ENCODE measurements around the gene N4BP2. TPM values are rescaled to one million over a fixed set of nuclear protein-coding genes. Genes with fewer than 3 reads are reported as not detected.
A peak's percentile ranks its signal among the peaks of the same experiment; 100 is the strongest.

The N4BP2 gene
- total RNA-seq, 1 experiment from 2014 or later, result 20.7 TPM

DNA sequence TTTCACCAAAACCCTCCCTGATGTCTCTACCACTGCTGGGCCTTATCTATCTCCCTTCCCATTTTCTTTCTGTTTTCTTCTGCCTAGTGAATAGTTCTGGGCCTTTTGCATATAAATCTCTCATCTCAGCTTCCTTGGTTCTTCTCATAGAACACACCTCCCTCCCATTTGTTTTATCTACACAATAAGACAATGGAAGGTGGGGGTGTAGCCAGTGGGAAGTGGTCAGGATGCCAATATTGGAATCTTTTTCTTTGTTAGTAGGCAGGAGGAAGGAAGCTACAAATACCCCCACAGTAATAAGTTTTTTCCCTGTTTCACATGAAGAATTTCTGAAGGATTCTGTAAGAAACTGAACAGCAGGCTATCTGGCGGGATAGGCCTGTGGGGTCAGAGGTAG is 109.3 kb downstream of the N4BP2 start:
- H3K4me2 ChIP-seq (ENCODE audit: low read depth, low read length, poor library complexity, severe bottlenecking), result no peak overlapping the region
- no peak overlapping the region for H3K9ac ChIP-seq (ENCODE audit: low read length)
- no peak overlapping the region for H3K4me3 ChIP-seq (ENCODE audit: low read length)
- no peaks in the 10 kb centered on the region for H3K27me3 ChIP-seq (ENCODE audit: low read length)
- no peaks in the 10 kb centered on the region for H3K79me2 ChIP-seq (ENCODE audit: low read length)
- peaks cover 3% of the 10 kb centered on the region; the same call in 1 of the 2 replicates for H3K9me3 ChIP-seq (ENCODE audit: low read length)
- no peak for DNase-seq
- H3K4me1 ChIP-seq (ENCODE audit: low read length), result no peaks in the 10 kb centered on the region
- no peak overlapping the region for H2AFZ ChIP-seq (ENCODE audit: low read length)
- no peaks in the 10 kb centered on the region for H4K20me1 ChIP-seq (ENCODE audit: insufficient read depth, low read depth, low read length)
- no peak overlapping the region for H3K27ac ChIP-seq (ENCODE audit: low read length)
- H3K36me3 ChIP-seq (ENCODE audit: insufficient read depth, low read length), result 0 out of 2 replicates have a peak, but pooled peaks cover 3% of the 10 kb centered on the region
- no peaks in the 10 kb centered on the region for H3K9me2 ChIP-seq (replicated peaks; ENCODE audit: insufficient read depth, low read length)

DNA sequence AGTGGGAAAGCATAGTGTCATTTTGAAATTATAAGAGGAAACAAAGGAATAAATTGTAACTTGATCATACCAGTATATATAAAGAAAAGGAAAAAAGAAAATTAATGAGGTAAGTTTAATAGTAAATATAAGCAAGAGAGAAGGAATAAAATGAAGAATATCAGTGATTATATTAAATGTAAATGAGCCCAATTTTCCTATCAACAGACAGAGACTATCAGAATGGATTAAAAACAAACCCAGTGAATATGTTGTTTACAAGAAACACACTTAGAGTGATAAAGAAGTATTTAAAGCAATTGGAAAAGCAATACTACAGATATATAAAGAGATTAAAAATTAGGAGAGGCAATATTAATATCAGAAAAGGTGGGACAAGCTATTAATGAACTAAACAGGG is 111.4 kb downstream of the N4BP2 start:
- Histone ChIP-seq H3K9me3 (ENCODE audit: low read length) (peaks cover 3% of the 10 kb centered on the region; the same call in 1 of the 2 replicates), H3K27ac (ENCODE audit: low read length) (no peak overlapping the region), H3K9me2 (replicated peaks; ENCODE audit: insufficient read depth, low read length) (no peaks in the 10 kb centered on the region), H2AFZ (ENCODE audit: low read length) (no peak overlapping the region), H3K79me2 (ENCODE audit: low read length) (no peaks in the 10 kb centered on the region), H3K4me2 (ENCODE audit: low read depth, low read length, poor library complexity, severe bottlenecking) (no peak overlapping the region), H4K20me1 (ENCODE audit: insufficient read depth, low read depth, low read length) (no peaks in the 10 kb centered on the region), H3K9ac (ENCODE audit: low read length) (no peak overlapping the region), H3K4me1 (ENCODE audit: low read length) (peaks cover 2% of the 10 kb centered on the region), H3K27me3 (ENCODE audit: low read length) (no peaks in the 10 kb centered on the region), H3K4me3 (ENCODE audit: low read length) (no peak overlapping the region), H3K36me3 (ENCODE audit: insufficient read depth, low read length) (0 out of 2 replicates have a peak, but pooled peaks cover 3% of the 10 kb centered on the region)
- no peak for DNase-seq

DNA sequence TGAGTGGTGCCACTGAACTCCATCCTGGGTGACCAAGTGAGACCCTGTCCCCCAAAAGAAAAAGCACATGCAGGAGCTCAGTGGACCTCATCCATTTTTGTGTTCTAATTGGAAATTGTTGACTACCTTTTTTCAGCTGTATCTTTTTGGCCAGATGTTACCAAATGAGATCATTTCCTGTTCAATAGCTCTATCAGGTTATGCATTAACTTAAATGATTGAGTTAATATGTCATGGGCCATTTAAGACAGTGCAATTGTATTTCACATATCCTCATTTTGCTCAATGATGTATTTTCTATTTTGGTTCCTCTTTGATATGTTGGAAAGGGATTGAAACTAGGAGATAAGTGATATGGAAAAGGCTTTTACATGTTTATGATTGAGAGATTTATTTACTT is 113.9 kb downstream of the N4BP2 start:
- no peak overlapping the region for H3K4me3 ChIP-seq (ENCODE audit: low read length)
- peaks cover 13% of the 10 kb centered on the region for H3K4me1 ChIP-seq (ENCODE audit: low read length)
- DNase-seq, result no peak
- peaks cover 3% of the 10 kb centered on the region; the same call in 1 of the 2 replicates for H3K9me3 ChIP-seq (ENCODE audit: low read length)
- 0 out of 2 replicates have a peak, but pooled peaks cover 3% of the 10 kb centered on the region for H3K36me3 ChIP-seq (ENCODE audit: insufficient read depth, low read length)
- no peak overlapping the region for H3K27ac ChIP-seq (ENCODE audit: low read length)
- no peaks in the 10 kb centered on the region for H3K79me2 ChIP-seq (ENCODE audit: low read length)
- no peaks in the 10 kb centered on the region for H4K20me1 ChIP-seq (ENCODE audit: insufficient read depth, low read depth, low read length)
- H3K4me2 ChIP-seq (ENCODE audit: low read depth, low read length, poor library complexity, severe bottlenecking), result no peak overlapping the region
- no peaks in the 10 kb centered on the region for H3K27me3 ChIP-seq (ENCODE audit: low read length)
- no peak overlapping the region for H2AFZ ChIP-seq (ENCODE audit: low read length)
- no peak overlapping the region for H3K9ac ChIP-seq (ENCODE audit: low read length)
- H3K9me2 ChIP-seq (replicated peaks; ENCODE audit: insufficient read depth, low read length), result no peaks in the 10 kb centered on the region

DNA sequence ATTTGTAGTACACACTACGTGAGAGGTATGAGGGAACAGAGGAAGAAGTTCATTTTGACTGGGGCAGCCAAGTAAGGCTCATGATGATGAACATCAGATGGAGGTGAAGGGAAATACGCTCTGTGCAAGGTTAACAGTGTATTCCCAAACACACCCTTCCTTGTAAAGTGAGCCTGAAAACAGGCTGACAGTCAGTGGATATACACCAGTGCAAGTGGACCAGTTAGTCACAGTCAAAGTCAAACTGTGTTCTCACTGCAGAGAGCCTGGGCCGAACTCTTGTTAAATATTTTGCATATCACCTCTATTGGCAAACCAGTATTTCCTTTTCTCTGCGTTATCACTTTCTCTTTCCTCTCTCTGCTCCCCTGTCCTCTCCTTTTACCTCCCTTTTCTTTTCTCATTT is 116.8 kb downstream of the N4BP2 start:
- Histone ChIP-seq H3K9me3 (ENCODE audit: low read length) (no peaks in the 10 kb centered on the region), H3K79me2 (ENCODE audit: low read length) (no peaks in the 10 kb centered on the region), H3K4me1 (ENCODE audit: low read length) (peaks cover 15% of the 10 kb centered on the region), H3K27me3 (ENCODE audit: low read length) (no peaks in the 10 kb centered on the region), H3K36me3 (ENCODE audit: insufficient read depth, low read length) (no peaks in the 10 kb centered on the region), H4K20me1 (ENCODE audit: insufficient read depth, low read depth, low read length) (no peaks in the 10 kb centered on the region), H3K4me3 (ENCODE audit: low read length) (no peak overlapping the region), H3K4me2 (ENCODE audit: low read depth, low read length, poor library complexity, severe bottlenecking) (peak overlapping the region; percentile 51), H3K27ac (ENCODE audit: low read length) (no peak overlapping the region), H2AFZ (ENCODE audit: low read length) (no peak overlapping the region; the same call in 1 of the 2 replicates), H3K9ac (ENCODE audit: low read length) (no peak overlapping the region), H3K9me2 (replicated peaks; ENCODE audit: insufficient read depth, low read length) (no peaks in the 10 kb centered on the region)
- no peak for DNase-seq

DNA sequence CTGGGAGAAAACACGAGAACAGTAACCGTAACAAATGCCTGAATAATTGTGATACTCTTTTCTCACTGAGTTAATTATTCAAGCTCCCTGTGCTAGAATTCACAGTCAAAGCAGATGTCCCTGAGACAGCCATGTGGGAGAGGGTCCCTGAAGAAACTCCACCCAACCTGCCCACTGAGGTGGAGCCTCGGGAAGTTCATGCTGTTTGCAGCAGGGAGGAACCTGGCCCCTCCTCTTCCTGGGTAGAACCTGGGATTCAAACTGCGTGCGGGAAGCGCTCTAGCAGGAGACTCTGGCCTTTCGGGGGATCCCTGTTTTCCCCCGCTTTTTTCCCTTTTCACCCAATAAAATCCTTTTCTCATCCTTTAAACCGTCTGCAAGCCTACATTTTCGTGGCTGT is 120.0 kb downstream of the N4BP2 start:
- Histone ChIP-seq H3K36me3 (ENCODE audit: insufficient read depth, low read length) (no peaks in the 10 kb centered on the region), H3K79me2 (ENCODE audit: low read length) (no peaks in the 10 kb centered on the region), H3K9ac (ENCODE audit: low read length) (no peak overlapping the region), H3K4me2 (ENCODE audit: low read depth, low read length, poor library complexity, severe bottlenecking) (no peak overlapping the region), H3K4me3 (ENCODE audit: low read length) (no peak overlapping the region), H3K4me1 (ENCODE audit: low read length) (peaks cover 18% of the 10 kb centered on the region), H3K27ac (ENCODE audit: low read length) (no peak overlapping the region), H3K9me2 (replicated peaks; ENCODE audit: insufficient read depth, low read length) (no peaks in the 10 kb centered on the region), H2AFZ (ENCODE audit: low read length) (no peak overlapping the region), H3K9me3 (ENCODE audit: low read length) (no peaks in the 10 kb centered on the region), H4K20me1 (ENCODE audit: insufficient read depth, low read depth, low read length) (no peaks in the 10 kb centered on the region), H3K27me3 (ENCODE audit: low read length) (no peaks in the 10 kb centered on the region)
- DNase-seq, result no peak

DNA sequence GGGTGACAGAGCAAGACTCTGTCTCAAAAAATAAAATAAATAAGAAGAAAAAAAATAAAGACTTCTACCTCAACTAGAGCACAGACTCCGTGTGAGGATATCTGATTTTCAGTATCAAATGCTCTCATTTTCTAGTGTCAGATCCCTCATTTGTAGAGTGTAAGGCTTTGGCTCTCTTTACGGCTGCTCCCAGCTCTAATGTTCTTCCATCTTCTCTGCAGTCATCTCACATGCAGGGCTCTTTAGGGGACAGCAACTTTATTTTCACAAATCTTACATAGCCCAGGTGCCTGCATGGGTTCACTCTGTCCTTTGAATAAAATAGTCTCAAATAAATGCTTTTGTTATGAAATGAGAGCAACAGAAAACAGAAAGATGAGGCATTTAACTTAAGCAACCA is 120.9 kb downstream of the N4BP2 start:
- peaks cover 25% of the 10 kb centered on the region for H3K4me1 ChIP-seq (ENCODE audit: low read length)
- no peaks in the 10 kb centered on the region for H3K9me3 ChIP-seq (ENCODE audit: low read length)
- no peak overlapping the region for H3K9ac ChIP-seq (ENCODE audit: low read length)
- no peaks in the 10 kb centered on the region for H3K27me3 ChIP-seq (ENCODE audit: low read length)
- H4K20me1 ChIP-seq (ENCODE audit: insufficient read depth, low read depth, low read length), result no peaks in the 10 kb centered on the region
- no peaks in the 10 kb centered on the region for H3K36me3 ChIP-seq (ENCODE audit: insufficient read depth, low read length)
- no peaks in the 10 kb centered on the region for H3K9me2 ChIP-seq (replicated peaks; ENCODE audit: insufficient read depth, low read length)
- no peak overlapping the region for H2AFZ ChIP-seq (ENCODE audit: low read length)
- no peak for DNase-seq
- H3K79me2 ChIP-seq (ENCODE audit: low read length), result no peaks in the 10 kb centered on the region
- H3K27ac ChIP-seq (ENCODE audit: low read length), result no peak overlapping the region
- H3K4me2 ChIP-seq (ENCODE audit: low read depth, low read length, poor library complexity, severe bottlenecking), result no peak overlapping the region
- no peak overlapping the region for H3K4me3 ChIP-seq (ENCODE audit: low read length)

DNA sequence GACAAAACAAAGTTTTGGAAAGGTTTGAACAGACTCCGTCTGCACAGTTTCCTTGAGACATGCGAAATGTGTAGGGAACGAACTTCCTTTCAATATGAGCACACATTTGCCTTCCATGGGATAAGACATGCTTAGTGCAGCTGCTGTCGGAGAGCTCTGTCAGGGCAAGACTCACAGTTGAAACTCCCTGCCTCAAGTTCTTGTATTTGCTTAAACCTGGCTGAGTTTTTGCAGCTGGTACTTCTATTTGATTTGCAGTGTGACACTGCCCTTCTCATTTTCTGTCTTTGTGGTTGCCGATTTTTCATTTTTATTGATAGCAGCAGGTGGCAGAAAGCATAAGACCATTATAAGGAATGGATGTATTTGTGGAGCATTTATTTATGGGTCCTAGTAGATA is 122.0 kb downstream of the N4BP2 start:
- Histone ChIP-seq H3K9me2 (replicated peaks; ENCODE audit: insufficient read depth, low read length) (no peaks in the 10 kb centered on the region), H3K4me2 (ENCODE audit: low read depth, low read length, poor library complexity, severe bottlenecking) (no peak overlapping the region), H3K4me3 (ENCODE audit: low read length) (no peak overlapping the region), H3K27me3 (ENCODE audit: low read length) (no peaks in the 10 kb centered on the region), H3K4me1 (ENCODE audit: low read length) (peaks cover 19% of the 10 kb centered on the region), H3K79me2 (ENCODE audit: low read length) (no peaks in the 10 kb centered on the region), H3K9ac (ENCODE audit: low read length) (no peak overlapping the region), H4K20me1 (ENCODE audit: insufficient read depth, low read depth, low read length) (no peaks in the 10 kb centered on the region), H2AFZ (ENCODE audit: low read length) (no peak overlapping the region), H3K27ac (ENCODE audit: low read length) (no peak overlapping the region), H3K9me3 (ENCODE audit: low read length) (no peaks in the 10 kb centered on the region), H3K36me3 (ENCODE audit: insufficient read depth, low read length) (no peaks in the 10 kb centered on the region)
- no peak for DNase-seq

DNA sequence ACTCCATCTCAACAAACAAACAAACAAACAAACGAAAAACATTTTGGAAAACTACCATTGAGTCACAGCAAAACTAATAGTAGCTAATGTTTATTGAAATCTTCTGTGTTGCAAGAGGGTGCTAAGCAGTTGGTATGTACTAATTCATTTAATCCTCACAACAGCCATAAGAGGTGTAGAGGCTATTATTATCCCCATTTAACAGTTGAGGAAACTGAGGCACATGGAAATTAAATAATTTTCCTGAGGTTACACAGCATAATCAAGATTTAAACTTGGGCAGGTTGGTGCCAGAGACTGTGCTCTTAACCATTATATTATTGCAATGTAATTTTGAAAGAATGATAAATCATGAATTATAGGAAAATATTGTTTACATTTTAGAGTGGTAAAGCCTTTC is 122.7 kb downstream of the N4BP2 start:
- no peaks in the 10 kb centered on the region for H4K20me1 ChIP-seq (ENCODE audit: insufficient read depth, low read depth, low read length)
- no peaks in the 10 kb centered on the region for H3K9me2 ChIP-seq (replicated peaks; ENCODE audit: insufficient read depth, low read length)
- no peaks in the 10 kb centered on the region for H3K27me3 ChIP-seq (ENCODE audit: low read length)
- no peak overlapping the region for H2AFZ ChIP-seq (ENCODE audit: low read length)
- no peak overlapping the region for H3K9ac ChIP-seq (ENCODE audit: low read length)
- no peak overlapping the region for H3K27ac ChIP-seq (ENCODE audit: low read length)
- no peaks in the 10 kb centered on the region for H3K79me2 ChIP-seq (ENCODE audit: low read length)
- no peak overlapping the region for H3K4me2 ChIP-seq (ENCODE audit: low read depth, low read length, poor library complexity, severe bottlenecking)
- H3K4me3 ChIP-seq (ENCODE audit: low read length), result no peak overlapping the region
- DNase-seq, result no peak
- no peaks in the 10 kb centered on the region for H3K36me3 ChIP-seq (ENCODE audit: insufficient read depth, low read length)
- no peaks in the 10 kb centered on the region for H3K9me3 ChIP-seq (ENCODE audit: low read length)
- H3K4me1 ChIP-seq (ENCODE audit: low read length), result peaks cover 20% of the 10 kb centered on the region

DNA sequence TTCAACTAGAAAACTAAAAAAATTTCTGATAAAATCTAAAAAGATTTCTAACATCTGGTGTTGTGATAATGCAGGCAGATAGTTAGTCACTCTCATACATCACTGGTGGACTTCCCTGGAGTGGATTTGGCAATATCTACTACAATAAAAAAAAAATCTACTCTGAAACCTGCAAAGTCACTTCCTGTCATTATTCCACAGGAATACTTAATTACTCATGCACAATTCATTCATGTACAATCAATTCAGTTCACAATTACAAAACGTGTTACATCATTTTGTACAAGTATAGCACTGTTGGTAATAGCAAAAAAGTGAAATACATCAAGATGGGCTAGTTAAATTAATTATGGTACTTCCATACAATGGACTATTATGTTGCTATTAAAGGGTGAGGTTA is 123.7 kb downstream of the N4BP2 start:
- H3K9ac ChIP-seq (ENCODE audit: low read length), result no peak overlapping the region

More for the DNA sequence above, 123.7 kb downstream of the N4BP2 start:
- DNase-seq, result no peak
- Histone ChIP-seq H3K4me2 (ENCODE audit: low read depth, low read length, poor library complexity, severe bottlenecking) (no peak overlapping the region), H3K79me2 (ENCODE audit: low read length) (no peaks in the 10 kb centered on the region), H3K36me3 (ENCODE audit: insufficient read depth, low read length) (no peaks in the 10 kb centered on the region), H3K27ac (ENCODE audit: low read length) (no peak overlapping the region), H3K27me3 (ENCODE audit: low read length) (no peaks in the 10 kb centered on the region), H3K4me1 (ENCODE audit: low read length) (peaks cover 29% of the 10 kb centered on the region), H4K20me1 (ENCODE audit: insufficient read depth, low read depth, low read length) (no peaks in the 10 kb centered on the region), H2AFZ (ENCODE audit: low read length) (no peak overlapping the region), H3K9me2 (replicated peaks; ENCODE audit: insufficient read depth, low read length) (no peaks in the 10 kb centered on the region), H3K9me3 (ENCODE audit: low read length) (no peaks in the 10 kb centered on the region), H3K4me3 (ENCODE audit: low read length) (no peak overlapping the region)

Data from Karpas-422 (cell line).